Activated T-cell treated with anti-CD3 and anti-CD28 coated beads for 48 hours (primary cell): ENCODE results near the gene DUSP8.

Source experiments
- DNase-seq: peaks from one replicate; pipeline ENCODE4 v3.0.0-alpha.2; 2020; ENCODE audit warnings: low read depth

The DUSP8 gene

GRCh38 chr11:1565904-1566247 lies 6.2 kb downstream of the DUSP8 start:
- DNase-seq = no peak

- DNase-seq = no peak
These were observed 6.7 kb downstream of the DUSP8 start for GRCh38 chr11:1565173-1565903.

DNA sequence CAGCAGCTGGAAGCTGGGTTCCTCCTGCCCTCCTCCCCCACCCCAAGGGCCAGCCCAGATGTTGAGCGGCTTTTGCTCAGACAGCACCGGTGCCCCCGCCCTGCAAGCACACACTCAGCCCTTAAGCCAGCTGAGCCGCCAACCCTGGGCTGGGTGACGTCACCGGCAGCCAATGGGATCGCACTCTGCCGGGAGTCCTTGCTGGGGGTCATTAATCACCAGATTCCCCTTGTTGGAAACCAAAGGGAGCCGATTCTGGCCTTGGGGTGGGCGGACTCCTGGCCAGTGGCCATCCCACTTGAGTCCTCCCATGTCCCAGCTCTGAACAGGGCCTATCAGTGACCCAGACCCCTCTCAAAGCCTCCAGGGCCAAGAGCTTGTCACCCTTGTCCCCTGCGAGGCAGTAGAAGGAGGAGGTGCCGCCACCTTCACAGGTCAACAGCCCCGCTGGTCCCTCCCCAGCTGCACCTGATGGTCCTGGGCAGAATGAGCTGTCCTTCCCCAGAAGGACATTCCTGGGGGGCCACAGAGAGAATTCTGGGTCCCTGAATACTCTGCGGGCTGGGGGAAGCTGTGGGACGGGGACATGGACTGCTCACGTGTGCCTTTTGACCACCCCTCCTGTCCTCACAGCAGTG lies 7.4 kb downstream of the DUSP8 start:
- no peak for DNase-seq

DNA sequence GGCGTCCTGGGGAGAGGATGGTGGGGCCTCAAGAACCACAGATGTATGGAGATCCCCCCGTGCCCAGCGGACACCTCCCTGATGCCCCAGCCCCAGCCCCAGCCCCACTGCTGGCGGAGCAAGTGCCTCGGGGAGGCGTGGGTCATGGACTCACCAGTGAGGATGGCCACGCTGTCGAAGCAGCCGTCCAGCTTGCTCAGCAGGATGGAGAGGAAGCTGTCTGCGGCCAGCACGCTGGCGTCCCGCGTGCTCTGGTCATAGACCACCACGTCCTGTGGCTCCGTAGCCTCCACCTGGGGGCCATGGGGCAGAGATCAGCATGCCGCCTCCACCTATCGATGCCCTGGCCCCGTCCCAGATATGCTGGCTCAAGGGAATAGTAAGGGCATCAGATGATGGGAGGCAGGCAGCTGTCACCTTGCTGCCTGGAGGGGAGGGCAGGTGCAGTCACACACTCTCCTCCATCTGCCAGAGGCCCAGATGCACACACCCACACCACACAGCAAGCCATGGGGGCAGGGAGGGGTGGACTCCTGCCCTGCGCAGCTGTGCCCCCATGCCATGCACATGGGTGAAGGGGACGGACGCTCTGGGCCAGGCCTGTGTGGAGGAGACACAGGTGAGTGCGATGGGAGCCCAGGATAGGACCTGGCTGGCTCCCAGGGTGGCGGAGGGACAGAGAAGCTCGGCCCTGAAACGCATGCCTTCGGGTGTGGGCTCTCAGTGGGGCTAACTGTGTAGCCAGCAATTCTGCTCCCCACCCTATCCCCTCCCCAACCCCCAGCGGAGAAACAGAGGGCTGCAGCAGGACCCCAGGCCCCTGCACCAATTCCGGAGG lies 8.2 kb downstream of the DUSP8 start:
- DNase-seq = no peak

DNA sequence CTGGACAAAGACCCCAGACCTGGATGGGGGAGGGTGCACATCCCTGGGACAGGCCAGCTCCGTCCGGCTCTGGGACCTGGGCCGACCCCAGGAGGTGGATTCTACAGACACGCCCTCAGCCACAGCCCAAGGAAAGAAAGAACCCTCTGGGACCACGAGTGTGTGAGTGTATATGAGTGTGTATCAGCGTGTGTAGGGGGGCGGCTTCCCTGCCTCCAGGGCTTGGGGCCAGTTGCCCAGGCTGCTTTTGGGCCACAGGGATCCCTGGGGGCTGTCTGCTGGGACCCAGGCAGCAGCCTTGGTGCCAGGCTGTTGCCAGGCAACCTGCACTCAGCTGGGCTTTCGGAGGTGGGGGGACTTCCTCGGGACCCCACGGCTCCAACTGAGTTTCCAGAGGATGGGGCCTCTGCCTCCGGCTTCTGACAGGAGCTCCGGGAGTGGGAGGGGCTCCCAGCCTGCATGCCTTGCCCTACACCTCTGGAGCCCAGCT lies 8.9 kb downstream of the DUSP8 start:
- DNase-seq = no peak

GRCh38 chr11:1562469-1563148 lies 9.5 kb downstream of the DUSP8 start:
- DNase-seq = no peak

DNA sequence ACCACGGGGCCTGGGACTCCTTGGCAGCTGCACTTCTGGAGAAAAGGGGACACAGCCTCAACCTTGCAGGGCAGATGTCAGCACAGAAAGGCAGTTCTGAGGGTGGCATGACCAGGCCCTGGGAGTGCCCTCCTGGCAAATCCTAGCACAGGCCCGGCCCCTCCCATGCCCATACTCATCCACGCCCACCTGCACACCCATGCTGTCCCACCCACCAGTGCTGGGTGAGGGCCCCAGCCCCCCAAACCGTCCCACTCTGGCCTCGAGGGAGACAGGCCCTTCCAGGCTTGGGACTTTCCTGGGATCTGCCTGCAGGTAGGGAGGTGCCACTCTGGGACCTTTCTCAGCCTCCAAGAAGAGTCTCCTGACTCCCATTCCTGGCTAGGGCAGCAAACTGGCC lies 10.1 kb downstream of the DUSP8 start:
- DNase-seq = no peak

DNA sequence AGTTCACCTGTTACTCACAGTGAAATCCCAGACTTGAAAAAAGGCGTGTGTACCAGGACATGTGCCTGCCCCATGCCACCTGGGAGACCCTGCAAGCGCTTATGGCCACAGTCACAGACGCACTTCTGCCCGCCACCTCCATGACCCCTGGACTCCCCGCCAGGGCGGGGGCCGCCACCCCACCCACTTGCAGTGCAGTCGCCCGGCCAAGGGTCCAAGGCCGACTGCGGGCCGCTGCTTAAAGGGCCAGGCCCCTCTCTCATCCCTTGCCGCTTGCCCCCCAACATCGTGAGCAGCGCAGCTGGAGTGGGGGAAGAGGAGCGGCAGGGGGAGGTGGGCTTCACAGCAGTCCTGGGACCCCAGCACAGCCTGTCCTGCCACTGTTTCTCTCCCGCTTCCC lies 10.8 kb downstream of the DUSP8 start:
- DNase-seq = no peak

GRCh38 chr11:1560649-1561251 lies 11.3 kb downstream of the DUSP8 start:
- no peak for DNase-seq

- DNase-seq = no peak
These were observed 11.9 kb downstream of the DUSP8 start for GRCh38 chr11:1560002-1560648.

DNA sequence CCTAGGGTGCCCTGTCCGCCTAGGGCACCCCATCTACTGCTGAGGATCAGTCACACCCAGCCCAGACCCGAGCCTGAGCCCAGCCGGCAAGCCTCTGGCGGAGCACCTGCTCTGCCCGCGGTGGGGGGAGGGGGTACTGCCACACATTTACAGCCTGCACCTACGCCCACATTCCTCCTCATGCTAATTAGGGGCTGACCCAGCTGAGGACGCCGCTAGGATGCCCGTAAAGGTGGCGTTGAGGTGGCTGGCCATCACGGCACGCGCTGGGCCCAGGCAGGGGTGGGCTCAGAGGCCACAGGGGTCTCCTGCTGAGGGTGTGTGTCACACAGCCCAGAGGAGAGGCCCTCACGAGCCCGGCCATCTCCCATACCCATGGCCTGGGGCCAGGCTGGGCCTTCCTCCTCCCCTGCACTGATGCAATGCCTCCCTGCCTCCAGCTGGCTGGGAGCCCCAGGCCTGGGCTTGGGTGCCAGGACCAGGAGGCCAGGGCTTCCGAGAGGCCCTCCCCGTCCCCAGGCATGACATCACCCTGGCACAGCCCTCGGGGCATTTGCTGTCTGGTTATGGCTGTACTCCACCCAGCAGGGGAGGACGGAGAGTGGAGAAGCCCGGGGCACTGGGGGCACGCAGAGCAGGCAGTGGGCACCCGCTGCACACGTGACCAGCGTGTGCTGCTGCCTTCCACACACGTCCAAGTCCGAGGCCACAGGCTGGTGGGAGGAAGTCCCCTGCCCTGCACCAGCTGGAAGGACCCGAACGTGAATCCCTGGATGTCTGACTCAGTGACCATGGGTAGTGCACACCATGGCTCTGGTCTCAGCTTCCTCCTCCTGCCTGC lies 12.7 kb downstream of the DUSP8 start:
- DNase-seq = no peak

- DNase-seq = no peak
These were observed 13.3 kb downstream of the DUSP8 start for GRCh38 chr11:1558775-1559110.

DNA sequence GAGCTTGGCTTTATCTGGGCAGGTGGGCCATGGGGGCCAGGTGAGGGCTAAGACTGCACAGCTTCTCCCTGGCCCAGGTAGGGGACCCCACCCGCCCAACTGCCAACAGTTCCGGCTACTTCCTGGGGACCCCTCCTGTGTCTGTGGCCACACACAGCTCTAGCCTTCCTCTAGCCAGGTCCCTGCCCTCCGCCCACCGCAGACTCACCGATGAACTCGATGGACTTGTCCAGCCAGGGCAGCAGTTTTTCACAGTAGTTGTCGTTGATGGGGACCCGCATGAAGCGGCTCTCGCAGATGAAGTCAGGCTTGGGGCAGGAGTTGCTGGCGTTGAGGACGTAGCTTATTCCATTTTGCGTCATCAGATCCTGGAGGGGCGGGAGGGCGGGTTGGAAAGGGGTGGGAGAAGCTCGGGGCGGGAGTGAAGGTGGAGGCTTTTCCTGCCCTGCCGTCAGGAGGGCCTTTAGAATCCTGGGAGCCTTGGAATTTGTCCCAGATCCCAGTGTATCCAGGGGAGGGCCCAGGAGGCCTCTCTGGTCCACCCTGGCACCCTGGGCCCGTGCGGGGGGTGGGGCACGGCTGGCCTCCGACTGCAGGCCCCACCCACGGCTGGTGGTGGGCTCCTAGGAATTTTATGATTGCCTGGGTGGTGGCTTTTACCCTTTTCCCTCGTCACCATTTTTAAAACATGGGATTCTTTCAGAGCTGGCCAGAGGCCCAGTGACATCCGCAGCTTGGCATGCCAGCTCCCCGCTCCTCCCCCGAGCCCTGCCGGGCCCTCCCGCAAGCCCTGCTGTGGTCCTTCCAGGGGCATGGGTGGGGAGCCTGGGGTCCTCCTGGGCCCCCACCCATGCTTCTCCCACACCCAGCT lies 13.9 kb downstream of the DUSP8 start:
- DNase-seq = no peak

- no peak for DNase-seq
These were observed 14.8 kb downstream of the DUSP8 start for GRCh38 chr11:1557051-1557884.

GRCh38 chr11:1556278-1556902 lies 15.7 kb downstream of the DUSP8 start:
- DNase-seq = no peak

- no peak for DNase-seq
These were observed 16.3 kb downstream of the DUSP8 start for GRCh38 chr11:1555713-1556153.

DNA sequence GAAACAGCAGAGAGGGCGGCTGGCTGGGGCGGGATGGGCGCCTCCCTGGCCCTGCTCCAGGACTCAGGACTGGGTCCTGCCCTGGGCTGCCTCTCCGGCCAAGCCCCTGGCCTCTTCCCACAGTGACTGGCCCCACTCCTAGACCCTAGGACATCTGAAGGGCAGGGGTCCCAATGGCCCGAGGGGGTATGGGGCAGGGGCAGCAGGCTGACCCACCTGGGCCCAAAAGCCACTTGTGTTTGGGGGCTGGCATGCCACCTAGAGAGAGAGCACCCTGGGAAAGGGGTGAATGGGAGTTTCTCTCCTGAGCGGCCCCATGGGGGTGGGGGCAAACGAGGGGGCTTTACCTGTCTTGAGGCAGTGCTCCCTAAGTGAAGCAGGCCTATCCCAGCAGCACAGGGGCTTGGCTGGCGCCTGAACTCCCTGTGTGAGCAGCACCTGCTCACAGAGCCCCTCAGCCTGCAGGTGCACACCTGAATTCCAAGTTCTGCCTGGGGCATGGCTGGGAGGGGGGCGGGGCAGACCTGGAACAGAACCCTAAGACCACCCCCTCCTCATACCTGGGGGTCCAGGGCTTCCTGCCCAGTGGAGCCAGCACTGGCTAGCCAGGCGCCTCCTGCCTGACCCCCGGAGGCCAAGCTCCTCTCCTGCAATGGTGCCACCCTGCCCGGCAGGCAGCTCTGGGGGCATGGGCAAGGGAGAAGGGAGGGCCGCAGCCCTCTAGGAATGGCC lies 16.9 kb downstream of the DUSP8 start:
- no peak for DNase-seq
